HCT116 (cell line): ENCODE data around the gene LTO1. TPM values are rescaled to one million over a fixed set of nuclear protein-coding genes. Genes with fewer than 3 reads are reported as not detected.

Source experiments
- ATAC-seq: fragments of 200-7000 bp; cut with Tn5 transposase; 2 replicates; pipeline ENCODE4 v1.9.1; 2020; ENCODE audit warnings: mild to moderate bottlenecking, moderate library complexity
- BruUV-seq: library from RNA; stranded (reverse); fragments of 400-500 nt; replicated peaks from 2 replicates; lab custom pipeline; 2021; lab: Mats Ljungman, UMichigan
- CTCF ChIA-PET: fragments of 300-600 bp; sonication (Branson Sonifier 250); formaldehyde crosslinking; loops from one replicate; lab custom pipeline; 2021; ENCODE audit warnings: antibody characterized with exemption; lab: Charles Lee
- POLR2A ChIA-PET: fragments of 300-600, 350-600 bp; sonication (Branson Sonifier 250); formaldehyde crosslinking; loops from one replicate; lab custom pipeline; 2021; ENCODE audit warnings: antibody characterized with exemption; lab: Charles Lee
- RAD21 ChIA-PET, 2 experiments: fragments of 300-600 bp; sonication (Branson Sonifier 250); formaldehyde crosslinking; loops; one replicate each; lab custom pipeline; 2023; ENCODE audit warnings: low total read pairs in 2 of 2; ENCODE audit not compliant: uncharacterized antibody in 2 of 2, unreplicated experiment in 2 of 2, low non-redundant PET in 1 of 2; lab: Charles Lee
- DNase-seq: peaks from one replicate; pipeline ENCODE4 v3.0.0-alpha.2; 2010; ENCODE audit warnings: low read depth, low spot score
- H2AFZ ChIP-seq: fragments of 200-600 bp; shearing (Covaris generic), sonication (generic); 2 replicates; pipeline ENCODE4 v1.6.1; 2017; ENCODE audit warnings: low read depth, mixed run types, mixed read lengths, antibody characterized with exemption, low read length; ENCODE audit not compliant: poor library complexity, severe bottlenecking
- H3K27ac ChIP-seq: 2 replicates; pipeline ENCODE4 v1.5.1; 2012; ENCODE audit warnings: low read depth, low read length
- H3K27me3 ChIP-seq: fragments of 200-600 bp; sonication (generic); 2 replicates; pipeline ENCODE4 v1.6.1; 2016; ENCODE audit warnings: mixed run types, low read length, mixed read lengths; ENCODE audit not compliant: insufficient read depth
- H3K36me3 ChIP-seq, 2 experiments: fragments of 200-500 bp in 1 of 2; fragments of 200-600 bp in 1 of 2; sonication (Bioruptor generic) in 1 of 2; sonication (generic) in 1 of 2; 2 replicates each; pipeline versions ENCODE4 v1.5.1 to v1.6.1; 2014 to 2016; ENCODE audit warnings: low read length in 2 of 2, inconsistent platforms in 1 of 2, mixed read lengths in 1 of 2, mixed run types in 1 of 2; ENCODE audit not compliant: insufficient read depth in 2 of 2, control insufficient read depth in 1 of 2
- H3K4me1 ChIP-seq, 2 experiments: fragments of 200-600 bp in 1 of 2; sonication (generic) in 1 of 2; 2 replicates each; pipeline versions ENCODE4 v1.5.1 to v1.6.1; 2012 to 2017; ENCODE audit warnings: low read length in 2 of 2, inconsistent platforms in 1 of 2, mild to moderate bottlenecking in 1 of 2, mixed read lengths in 1 of 2, mixed run types in 1 of 2, moderate library complexity in 1 of 2; ENCODE audit not compliant: insufficient read depth in 2 of 2, control insufficient read depth in 1 of 2
- H3K4me2 ChIP-seq: fragments of 200-600 bp; sonication (generic); 2 replicates; pipeline ENCODE4 v1.6.1; 2017; ENCODE audit warnings: mixed run types, low read length, mixed read lengths
- H3K4me3 ChIP-seq, 2 experiments: fragments of 200-600 bp in 1 of 2; sonication (generic) in 1 of 2; replicated peaks in 1 of 2; 2 replicates each; pipeline ENCODE4 v1.5.1; 2011 to 2016; ENCODE audit warnings: low read length in 2 of 2, control low read depth in 1 of 2, low read depth in 1 of 2, mild to moderate bottlenecking in 1 of 2, mixed read lengths in 1 of 2, mixed run types in 1 of 2
- H3K79me2 ChIP-seq: fragments of 200-600 bp; sonication (generic); 2 replicates; pipeline ENCODE4 v1.6.1; 2017; ENCODE audit warnings: mild to moderate bottlenecking, mixed run types, low read length, moderate library complexity, mixed read lengths; ENCODE audit not compliant: insufficient read depth
- H3K9ac ChIP-seq: fragments of 200-600 bp; sonication (generic); 2 replicates; pipeline ENCODE4 v1.6.1; 2016; ENCODE audit warnings: low read length, mixed read lengths
- H3K9me2 ChIP-seq: fragments of 200-600 bp; sonication (generic), shearing (Covaris generic); 2 replicates; pipeline ENCODE4 v1.6.1; 2017; ENCODE audit warnings: mixed run types, mild to moderate bottlenecking, moderate library complexity; ENCODE audit not compliant: insufficient read depth
- H3K9me3 ChIP-seq, 2 experiments: fragments of 200-500 bp in 1 of 2; fragments of 200-600 bp in 1 of 2; sonication (Bioruptor generic) in 1 of 2; sonication (generic) in 1 of 2; 2 replicates each; pipeline ENCODE4 v1.6.1; 2014 to 2017; ENCODE audit warnings: low read length in 2 of 2, mixed read lengths in 2 of 2, inconsistent platforms in 1 of 2, low read depth in 1 of 2, mild to moderate bottlenecking in 1 of 2, mixed run types in 1 of 2, moderate library complexity in 1 of 2; ENCODE audit not compliant: control insufficient read depth in 1 of 2, insufficient read depth in 1 of 2
- H4K20me1 ChIP-seq: fragments of 200-600 bp; sonication (generic), shearing (Covaris generic); 2 replicates; pipeline ENCODE4 v1.6.1; 2017; ENCODE audit warnings: mixed run types, mild to moderate bottlenecking, moderate library complexity; ENCODE audit not compliant: insufficient read depth
- EZH2 ChIP-seq: fragments of 200-600 bp; sonication (generic); IDR thresholded peaks from 2 replicates; pipeline ENCODE4 v1.6.1; 2017; ENCODE audit warnings: antibody characterized with exemption, mixed run types
- FOSL1 ChIP-seq: IDR thresholded peaks from 2 replicates; pipeline ENCODE4 v1.6.1; 2012; ENCODE audit warnings: low read depth
- POLR2AphosphoS5 ChIP-seq: IDR thresholded peaks from 2 replicates; pipeline ENCODE4 v1.6.1; 2011; ENCODE audit warnings: mild to moderate bottlenecking, low read depth, low read length, moderate library complexity
- RAD21 ChIP-seq: IDR thresholded peaks from 2 replicates; pipeline ENCODE4 v1.6.1; 2012; ENCODE audit warnings: low read depth, mild to moderate bottlenecking
- YY1 ChIP-seq: IDR thresholded peaks from 2 replicates; pipeline ENCODE4 v1.6.1; 2011; ENCODE audit warnings: low read length, low read depth, moderate library complexity, mild to moderate bottlenecking; ENCODE audit not compliant: insufficient replicate concordance; ENCODE audit errors: extremely low read depth
- ZFX ChIP-seq: fragments of 450-650 bp; IDR thresholded peaks from 2 replicates; pipeline ENCODE4 v1.6.1; 2017
- ZNF274 ChIP-seq: fragments of 200-500 bp; sonication (Bioruptor generic); IDR thresholded peaks from 2 replicates; pipeline ENCODE4 v1.6.1; 2014; ENCODE audit warnings: mild to moderate bottlenecking, low read depth, low read length, inconsistent platforms
- intact Hi-C: fragments of 100-400 bp; cut with micrococcal nuclease; formaldehyde crosslinking; loops from 2 replicates; pipeline ENCODE4 v1.10.0; 2022
- total RNA-seq: library from RNA; stranded (reverse); gene quantifications from one replicate; pipeline ENCODE4 v1.2.1, GENCODE V29; 2021; ENCODE audit not compliant: unreplicated experiment

Gene LTO1
- total RNA-seq, 1 experiment from 2014 or later: 21.3 TPM

DNA sequence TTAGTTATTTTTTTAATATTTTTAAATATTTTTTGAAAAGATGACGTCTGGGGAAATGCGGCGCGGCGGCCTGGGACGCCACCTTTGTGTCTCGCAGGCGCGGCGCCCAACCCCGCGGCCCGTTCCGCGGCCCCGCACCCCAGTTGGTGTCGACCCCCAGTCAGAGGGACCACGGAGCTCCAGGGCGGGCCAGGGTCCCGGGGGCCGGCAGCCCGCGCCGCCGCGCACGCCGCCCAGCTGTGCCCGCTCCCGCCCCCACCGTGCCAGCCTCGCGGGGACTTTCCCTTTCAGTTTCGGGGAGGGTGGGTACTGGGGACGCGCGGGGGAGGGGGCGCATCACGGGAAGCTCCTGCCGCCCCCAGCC is 32.6 kb downstream of the LTO1 start:
- Histone ChIP-seq H3K9ac (peak overlapping the region; percentile 100), H3K4me2 (peak overlapping the region; percentile 90), H3K27ac (peak overlapping the region; percentile 96), H2AFZ (no peak overlapping the region), H3K27me3 (no peaks in the 10 kb centered on the region), H3K79me2 (peaks cover 77% of the 10 kb centered on the region), H3K36me3 (peaks cover 15 to 39% of the 10 kb centered on the region in 2 experiments), H3K4me1 (peaks cover 10 to 63% of the 10 kb centered on the region in 2 experiments), H3K9me3 (no peaks in the 10 kb centered on the region)
- CTCF ChIA-PET: interaction anchor here (1.0 to 1.9 kb wide), 2 partner anchors 350 to 541 kb away, joined by 3 to 6 read pairs; no protein-coding TSS in a partner anchor
- intact Hi-C loops: no loop called here
- DNase-seq (no peak), ATAC-seq (no peak)
- RAD21 ChIA-PET: interaction anchor here in 1 of 2 experiments (1.1 kb wide), 1 partner anchor 344 kb away, joined by 3 read pairs; no protein-coding TSS in a partner anchor
- POLR2A ChIA-PET: interaction anchor here (0.7 to 1.8 kb wide), 4 partner anchors 348 to 541 kb away, joined by 3 to 8 read pairs (median 4); partner anchors contain the start of gene MYEOV
- BruUV-seq: no TSS peak
- TF ChIP-seq RAD21: no peak
- 0 out of 2 replicates have a peak, but pooled peaks have one; percentile 1 for TF ChIP-seq POLR2AphosphoS5
- TF ChIP-seq, all 23 proteins: peak for 1
- Histone ChIP-seq H4K20me1 (peaks cover 30% of the 10 kb centered on the region; the same call in 1 of the 2 replicates), H3K9me2 (no peaks in the 10 kb centered on the region), H3K4me3 (peak overlapping the region; percentile 96 to 99)

DNA sequence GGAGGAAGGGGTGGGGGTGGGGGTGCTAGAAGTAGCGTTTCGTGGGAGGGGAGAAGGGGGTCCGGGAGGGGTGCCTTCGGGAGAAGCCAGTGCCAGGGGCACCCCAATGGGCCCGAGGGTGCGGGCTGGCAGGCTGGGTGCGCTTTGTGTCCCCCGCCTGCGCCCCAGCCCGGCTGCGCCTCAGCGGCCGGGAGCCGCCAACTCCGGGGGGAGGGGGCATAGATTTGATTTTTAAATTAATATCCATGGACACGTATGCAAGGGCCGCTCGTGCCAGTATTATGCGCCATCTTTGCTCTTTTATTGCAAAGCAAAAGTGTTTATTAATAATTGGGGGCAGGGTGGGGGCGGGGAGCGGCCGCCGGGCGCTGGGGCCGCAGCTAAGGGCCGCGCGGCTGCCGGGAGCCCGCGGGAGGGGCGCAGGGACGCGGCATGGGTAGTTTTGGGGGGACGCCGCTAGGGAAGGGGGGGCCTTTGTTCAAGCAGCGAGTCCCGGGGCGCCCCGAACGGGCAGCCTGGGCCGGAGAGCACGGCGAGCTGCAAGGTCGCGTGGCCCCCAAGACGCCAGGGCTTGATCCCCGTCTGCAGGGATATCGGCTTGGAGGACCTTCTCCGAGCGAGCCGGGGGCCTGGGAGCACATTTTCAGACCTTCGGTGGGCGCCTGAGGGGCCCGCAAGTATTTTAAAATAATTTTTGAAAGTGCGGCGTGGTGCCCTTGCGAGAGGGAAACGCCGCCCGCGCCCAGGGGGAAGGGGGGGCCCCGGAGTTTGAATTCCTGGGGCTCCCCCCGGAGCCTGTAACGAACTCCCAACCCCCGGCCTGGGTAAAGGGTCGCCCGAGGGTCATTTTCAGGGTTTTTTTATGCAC is 33.2 kb downstream of the LTO1 start:
- no peak for DNase-seq
- peaks cover 71% of the 10 kb centered on the region for H3K79me2 ChIP-seq

More for the DNA sequence above, 33.2 kb downstream of the LTO1 start:
- Histone ChIP-seq H3K9ac (peak overlapping the region; percentile 100), H3K9me3 (no peaks in the 10 kb centered on the region), H3K27ac (peak overlapping the region; percentile 96), H3K27me3 (no peaks in the 10 kb centered on the region), H3K4me1 (peaks cover 10 to 69% of the 10 kb centered on the region in 2 experiments), H3K9me2 (no peaks in the 10 kb centered on the region), H3K36me3 (peaks cover 14 to 33% of the 10 kb centered on the region in 2 experiments; a peak in 3 of 4 replicates), H4K20me1 (peaks cover 23% of the 10 kb centered on the region; the same call in 1 of the 2 replicates), H3K4me3 (peak overlapping the region; percentile 96 to 99), H2AFZ (no peak overlapping the region), H3K4me2 (peak overlapping the region; percentile 90)
- BruUV-seq: no TSS peak
- TF ChIP-seq EZH2: no peak
- peak; percentile 34; the same call in 1 of the 2 replicates for TF ChIP-seq POLR2AphosphoS5
- TF ChIP-seq ZNF274: no peak
- TF ChIP-seq FOSL1: no peak
- no peak for TF ChIP-seq ZFX
- TF ChIP-seq YY1: no peak
- RAD21 ChIA-PET: interaction anchor here (0.6 to 1.1 kb wide), 2 partner anchors 343 to 690 kb away, joined by 3 to 4 read pairs; no protein-coding TSS in a partner anchor
- CTCF ChIA-PET: interaction anchor here (0.9 kb wide), 1 partner anchor 540 kb away, joined by 3 read pairs; no protein-coding TSS in a partner anchor
- ATAC-seq: no peak
- intact Hi-C loops: loop anchor here (1.0 kb wide), 1 partner anchor 348 kb away; the partner anchor contains the start of gene MYEOV
- POLR2A ChIA-PET: interaction anchor here (0.7 to 1.8 kb wide), 4 partner anchors 348 to 672 kb away, joined by 3 to 8 read pairs (median 4); partner anchors contain the start of gene MYEOV
